G401 (cell line): ENCODE measurements around the gene PCDHGC3. TPM values are rescaled to one million over a fixed set of nuclear protein-coding genes. Genes with fewer than 3 reads are reported as not detected.

Experiments
- DNase-seq: peaks from one replicate; pipeline ENCODE4 v3.0.0-alpha.2; 2015; ENCODE audit warnings: low spot score
- in situ Hi-C: cut with HindIII; loops from 2 replicates; pipeline ENCODE4 v1.10.0; 2016; ENCODE audit warnings: low sequenced_read_pairs, mixed read lengths
- total RNA-seq: library from RNA; depleted of rRNA; stranded (reverse); fragments of >200 nt; shearing (Covaris generic); gene quantifications from 2 replicates; pipeline ENCODE4 v1.2.3, GENCODE V29; 2014; rRNA removed

Gene PCDHGC3
- total RNA-seq, 1 experiment from 2014 or later, result 1.0 TPM

DNA sequence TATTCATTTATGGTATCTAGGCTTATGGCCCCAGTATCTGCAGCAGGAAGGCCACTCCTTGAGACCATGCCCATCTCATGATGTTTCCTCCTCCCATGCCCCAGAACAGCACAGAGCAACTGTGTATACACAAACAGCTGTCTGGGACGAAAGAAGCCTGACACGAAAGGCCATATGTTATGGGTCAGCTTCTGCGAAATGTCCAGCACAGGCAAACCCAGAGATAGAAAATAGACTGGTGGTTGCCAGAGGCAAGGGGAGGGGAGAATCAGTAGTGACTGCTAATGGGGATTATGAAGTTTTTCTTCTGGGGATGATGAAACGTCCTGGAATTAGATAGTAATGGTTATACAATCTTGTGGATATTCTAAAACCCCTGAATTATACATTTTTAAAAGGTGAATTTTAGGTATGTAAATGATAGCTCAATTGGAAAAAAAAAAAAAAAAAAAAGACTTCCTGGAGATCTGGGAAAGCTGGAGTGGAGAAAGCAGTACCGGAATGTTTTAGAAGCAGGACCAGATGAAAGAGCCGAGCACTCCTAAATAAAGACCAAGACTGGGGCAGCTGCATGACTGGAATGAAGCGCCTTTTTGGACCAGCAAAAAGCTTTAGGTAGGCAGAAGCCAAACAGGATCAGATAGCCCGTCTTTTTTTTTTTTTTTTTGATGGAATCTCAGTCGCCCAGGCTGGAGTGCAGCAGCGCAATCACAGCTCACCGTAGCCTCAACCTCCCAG, 42.3 kb downstream of the PCDHGC3 start:
- in situ Hi-C loops, result no loop called here
- no peak for DNase-seq

DNA sequence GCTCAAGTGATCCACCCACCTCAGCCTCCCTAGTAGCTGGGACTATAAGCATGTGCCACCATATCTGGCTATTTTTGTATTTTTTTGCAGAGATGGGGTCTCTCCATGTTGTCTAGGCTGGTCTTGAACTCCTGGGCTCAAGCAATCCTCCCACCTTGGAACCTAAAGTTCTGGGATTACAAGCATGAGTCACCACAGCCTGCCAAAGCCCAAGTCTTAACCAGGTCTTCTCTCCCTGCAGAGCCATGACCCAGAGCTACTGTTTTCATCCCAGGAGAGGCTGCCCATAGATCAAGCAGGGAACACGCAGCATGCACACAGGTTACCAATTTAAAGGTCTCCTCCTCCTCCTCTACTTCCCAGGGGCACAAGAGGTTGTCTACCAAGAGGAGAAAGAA, 42.9 kb downstream of the PCDHGC3 start:
- in situ Hi-C loops, result no loop called here
- no peak for DNase-seq

DNA sequence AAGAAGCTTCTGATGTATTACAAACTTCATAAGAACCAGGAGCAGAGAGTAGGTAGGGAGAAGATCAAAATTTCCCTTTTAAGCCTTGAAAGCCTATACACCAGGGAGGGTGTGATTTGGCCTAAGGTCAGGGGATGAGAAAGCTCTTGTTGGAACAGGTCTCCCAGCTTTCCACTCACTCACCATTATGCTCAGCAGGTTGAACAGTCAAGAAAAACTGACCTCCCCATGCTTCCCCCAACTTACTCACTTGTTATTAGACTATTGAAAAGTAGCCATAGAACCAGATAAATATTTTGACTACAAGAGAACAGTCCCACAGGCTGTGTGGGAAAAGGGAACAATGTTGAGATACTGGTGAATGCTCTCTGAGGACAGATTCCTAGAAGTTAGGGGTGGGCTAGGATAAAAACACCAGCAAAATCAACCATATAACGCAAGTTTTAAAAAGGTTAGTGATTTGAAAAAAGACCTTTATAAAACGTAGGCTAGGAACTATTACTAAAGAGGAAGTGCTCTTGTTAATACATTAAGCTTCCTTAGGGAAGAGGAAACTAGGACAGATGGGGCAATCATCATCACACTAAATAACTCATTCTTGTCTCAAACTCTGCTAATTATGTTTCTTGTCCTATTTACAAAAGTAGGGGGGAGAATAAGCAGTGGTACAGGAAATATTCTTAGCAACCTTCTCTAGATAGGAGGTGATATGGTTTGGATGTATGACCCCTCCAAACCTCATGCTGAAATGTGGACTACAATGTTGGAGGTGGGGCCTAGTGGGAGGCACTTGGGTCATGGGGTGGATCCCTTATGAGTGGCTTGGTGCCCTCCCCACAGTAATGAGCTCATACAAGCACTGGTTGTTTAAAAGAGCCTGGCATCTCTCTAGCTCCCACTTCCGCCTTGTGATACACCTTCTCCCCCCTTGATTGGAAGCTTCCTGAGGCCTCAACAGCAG, 44.1 kb downstream of the PCDHGC3 start:
- no peak for DNase-seq
- in situ Hi-C loops, result no loop called here

DNA sequence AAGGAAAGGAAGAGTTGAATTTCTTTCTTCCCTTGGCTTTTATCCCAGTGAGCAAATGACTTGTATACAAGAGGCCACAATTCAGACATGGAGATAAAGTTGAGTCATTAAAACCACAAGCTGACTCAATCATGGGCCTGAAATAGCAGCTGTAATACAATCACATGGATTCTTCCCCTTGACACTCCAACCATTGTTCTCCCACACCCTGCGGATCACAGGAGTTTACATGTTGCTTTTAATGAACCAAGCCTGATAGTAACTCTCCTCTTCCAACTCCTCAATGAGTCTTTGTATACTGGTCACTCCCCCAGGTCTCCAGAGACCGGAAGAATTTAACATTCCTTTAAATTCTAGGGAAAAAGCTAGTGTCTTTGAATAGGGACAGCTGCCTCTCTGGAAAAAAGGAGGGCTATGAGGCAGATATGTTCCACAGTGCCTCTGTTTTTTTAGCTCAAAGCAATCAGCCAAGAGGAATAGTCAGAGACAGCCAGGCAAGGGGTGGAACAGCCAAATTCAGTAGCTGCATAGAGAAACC, 45.5 kb downstream of the PCDHGC3 start:
- DNase-seq, result no peak
- in situ Hi-C loops, result no loop called here

DNA sequence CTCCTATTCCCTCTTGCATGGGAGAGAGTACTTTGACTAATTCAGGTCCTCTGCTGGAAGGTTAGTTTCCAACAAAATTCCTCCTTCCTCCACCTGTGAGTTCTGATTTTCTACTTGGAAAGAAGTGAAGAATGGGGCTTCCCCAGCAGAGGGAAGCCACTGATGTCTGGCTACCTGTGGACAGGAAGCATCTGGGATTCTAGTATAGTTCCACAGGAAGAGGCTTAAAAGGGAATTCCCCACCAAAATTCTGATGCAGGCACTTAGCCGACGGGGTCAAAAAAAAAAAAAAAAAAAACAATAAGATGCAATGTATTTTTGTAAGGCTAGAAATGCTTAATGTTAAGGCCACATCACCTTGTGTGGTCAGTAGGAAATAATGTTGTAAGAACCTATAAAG, 46.5 kb downstream of the PCDHGC3 start:
- in situ Hi-C loops, result no loop called here
- DNase-seq, result no peak

DNA sequence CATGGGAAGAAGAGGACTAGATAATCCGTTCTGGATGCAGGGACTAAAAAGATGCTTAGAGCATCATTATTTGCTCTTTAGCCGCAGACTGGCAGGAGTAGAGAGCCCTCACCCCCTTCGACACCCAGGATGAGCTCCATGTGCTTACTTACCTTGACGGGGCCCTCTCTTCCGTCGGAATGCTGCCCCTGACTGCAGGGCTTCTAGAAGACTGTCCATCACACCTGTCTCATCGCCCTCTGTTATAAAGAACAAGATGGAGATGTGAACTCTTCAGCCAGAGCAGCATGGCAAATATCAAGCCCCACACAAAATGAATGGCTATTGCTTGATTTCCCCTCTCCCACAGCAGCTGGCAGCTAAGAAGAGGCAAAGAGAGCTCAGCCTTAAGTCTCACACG, 48.2 kb downstream of the PCDHGC3 start:
- no peak for DNase-seq
- in situ Hi-C loops, result no loop called here

DNA sequence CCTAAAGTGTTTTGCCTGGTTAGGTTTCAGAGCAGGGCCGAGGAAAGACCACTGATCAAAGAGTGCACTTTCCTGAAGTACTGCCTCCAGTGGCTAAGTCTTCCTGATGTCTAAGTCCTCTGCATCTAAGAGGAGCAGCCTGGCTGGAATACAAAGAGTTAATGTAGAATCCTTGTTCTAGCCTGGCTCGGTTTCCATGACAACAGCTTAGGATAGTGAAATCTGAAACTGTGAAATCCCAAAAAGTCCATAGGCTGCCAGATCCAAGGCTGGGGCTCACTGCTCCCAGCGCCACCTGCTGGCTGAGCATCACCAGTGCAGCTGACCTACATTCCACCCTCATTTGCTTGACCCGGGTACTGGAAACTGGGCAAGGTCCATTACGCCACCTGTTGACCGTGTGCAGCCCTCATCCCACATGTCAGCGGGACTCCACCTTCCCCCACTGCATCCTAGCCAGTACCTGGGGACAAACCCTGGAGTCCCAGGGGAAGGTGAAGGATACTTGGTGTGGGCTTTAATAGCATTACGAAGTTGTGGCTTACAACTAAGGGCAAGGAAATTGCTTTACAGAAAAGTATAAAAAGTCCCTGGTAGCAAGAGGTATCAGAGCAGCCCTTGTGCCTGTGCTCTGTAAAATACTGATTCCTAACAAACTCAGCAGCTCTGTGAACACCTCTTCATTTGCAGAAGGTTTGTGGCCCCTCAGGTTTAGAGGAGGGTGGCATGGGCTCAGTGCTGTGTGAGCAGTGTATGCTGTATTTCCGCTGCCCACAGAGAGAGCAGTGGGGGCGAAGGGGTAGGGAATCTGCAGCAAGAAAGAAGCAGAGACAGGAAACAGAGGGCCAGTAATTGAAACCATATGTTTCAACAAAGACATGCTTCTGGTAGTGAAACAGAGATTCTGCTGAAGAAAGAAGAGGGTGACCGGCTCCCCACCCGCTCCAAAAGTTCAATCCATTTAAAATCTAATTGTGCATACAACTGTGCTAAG, 49.1 kb downstream of the PCDHGC3 start:
- DNase-seq, result peak; percentile 99
- in situ Hi-C loops, result no loop called here

DNA sequence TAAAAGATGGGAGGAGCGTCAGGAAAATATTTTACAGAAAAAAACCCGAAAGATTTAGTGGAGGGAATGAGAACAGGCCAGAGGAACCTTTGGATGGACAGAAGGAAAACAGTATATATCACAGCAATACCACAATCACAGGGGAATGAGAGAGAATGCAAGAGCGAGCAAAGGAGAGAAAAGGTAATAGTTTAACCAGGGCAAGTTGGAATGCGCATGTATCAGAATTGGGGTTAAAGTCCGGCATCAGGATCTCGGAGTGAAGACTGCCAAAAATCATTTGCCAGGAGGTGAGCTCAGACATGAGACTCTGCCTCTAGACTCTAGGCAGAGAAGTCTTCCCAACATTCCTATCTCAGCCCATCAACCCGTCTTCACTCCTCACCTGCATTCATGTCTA, 49.9 kb downstream of the PCDHGC3 start:
- peak; percentile 43 for DNase-seq
- in situ Hi-C loops, result no loop called here

DNA sequence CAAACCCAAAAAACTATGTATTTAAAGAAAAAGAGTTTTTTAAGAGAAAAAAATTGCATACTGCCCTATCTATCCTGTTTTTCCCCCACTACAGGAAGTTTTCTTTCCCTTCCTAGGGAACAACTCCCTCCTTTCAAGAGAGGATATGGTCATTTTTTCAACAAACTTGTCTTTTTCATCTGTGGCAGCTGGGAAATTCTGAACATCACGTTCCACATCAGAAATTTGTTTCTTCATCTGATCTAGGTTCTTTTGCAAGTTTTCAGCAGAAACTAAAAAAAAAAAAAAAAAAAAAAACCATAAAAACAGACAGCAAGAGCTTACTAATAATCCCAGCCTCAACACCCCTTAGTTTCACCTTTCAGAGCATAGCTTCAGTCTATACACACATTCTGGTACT, 51.7 kb downstream of the PCDHGC3 start:
- in situ Hi-C loops, result no loop called here
- no peak for DNase-seq

Other genes with a start within 250 kb of the PCDHGC3 start
- not detected in 2 replicates for gene PCDHB15, start 230.6 kb upstream of the PCDHGC3 start, total RNA-seq
- gene SLC25A2, start 171.9 kb upstream of the PCDHGC3 start, total RNA-seq, result not detected in 2 replicates
- gene TAF7, start 155.2 kb upstream of the PCDHGC3 start, total RNA-seq, result 131 and 164 TPM in 2 replicates
- not detected in 2 replicates for gene PCDHGA1, start 145.5 kb upstream of the PCDHGC3 start, total RNA-seq
- gene PCDHGA2, start 137.2 kb upstream of the PCDHGC3 start, total RNA-seq, result not detected in 2 replicates
- not detected in 2 replicates for gene PCDHGA3, start 132.1 kb upstream of the PCDHGC3 start, total RNA-seq
- not detected in 2 replicates for gene PCDHGB1, start 125.9 kb upstream of the PCDHGC3 start, total RNA-seq
- gene PCDHGA4, start 120.9 kb upstream of the PCDHGC3 start, total RNA-seq, result 0.06 TPM in 1 of 2 replicates, not detected in the other
- gene PCDHGB2, start 116.0 kb upstream of the PCDHGC3 start, total RNA-seq, result 0.18 TPM in 1 of 2 replicates, not detected in the other
- 0.24 TPM in 1 of 2 replicates, not detected in the other for gene PCDHGA5, start 111.8 kb upstream of the PCDHGC3 start, total RNA-seq
- not detected in 2 replicates for gene PCDHGB3, start 105.7 kb upstream of the PCDHGC3 start, total RNA-seq
- 0.92 TPM in 1 of 2 replicates, not detected in the other for gene PCDHGA6, start 102.1 kb upstream of the PCDHGC3 start, total RNA-seq
- gene PCDHGA7, start 93.2 kb upstream of the PCDHGC3 start, total RNA-seq, result not detected in 2 replicates
- not detected in 2 replicates for gene PCDHGB4, start 88.3 kb upstream of the PCDHGC3 start, total RNA-seq
- not detected in 2 replicates for gene PCDHGA8, start 83.3 kb upstream of the PCDHGC3 start, total RNA-seq
- gene PCDHGB5, start 78.0 kb upstream of the PCDHGC3 start, total RNA-seq, result not detected in 2 replicates
- not detected in 2 replicates for gene PCDHGA9, start 73.2 kb upstream of the PCDHGC3 start, total RNA-seq
- gene PCDHGB6, start 67.9 kb upstream of the PCDHGC3 start, total RNA-seq, result not detected in 2 replicates
- 0.31 and 0.71 TPM in 2 replicates for gene PCDHGA10, start 63.0 kb upstream of the PCDHGC3 start, total RNA-seq
- 0.68 TPM in 1 of 2 replicates, not detected in the other for gene PCDHGB7, start 58.3 kb upstream of the PCDHGC3 start, total RNA-seq
- gene PCDHGA11, start 54.9 kb upstream of the PCDHGC3 start, total RNA-seq, result not detected in 2 replicates
- not detected in 2 replicates for gene PCDHGA12, start 45.5 kb upstream of the PCDHGC3 start, total RNA-seq
- not detected in 2 replicates for gene PCDHGC4, start 9.1 kb downstream of the PCDHGC3 start, total RNA-seq
- 0.14 and 0.18 TPM in 2 replicates for gene PCDHGC5, start 13.1 kb downstream of the PCDHGC3 start, total RNA-seq
- gene DIAPH1, start 143.0 kb downstream of the PCDHGC3 start, total RNA-seq, result 23.5 and 34.0 TPM in 2 replicates
- gene HDAC3, start 160.9 kb downstream of the PCDHGC3 start, total RNA-seq, result 105 and 117 TPM in 2 replicates
- gene RELL2, start 161.0 kb downstream of the PCDHGC3 start, total RNA-seq, result 9.9 and 21.2 TPM in 2 replicates
- gene FCHSD1, start 175.5 kb downstream of the PCDHGC3 start, total RNA-seq, result 8.8 and 17.7 TPM in 2 replicates
- gene ARAP3, start 206.3 kb downstream of the PCDHGC3 start, total RNA-seq, result not detected in 2 replicates